Measurements from ENCODE around the gene PTPN6.

GRCh38 chr12:6959805-6960592 is 8.8 kb downstream of the PTPN6 start:
- no peak for TF ChIP-seq CTCF (IDR thresholded peaks at IDR 0.05; ENCODE audit: low read length)
- TF ChIP-seq EZH2 (optimal IDR thresholded peaks at IDR 0.05; ENCODE audit: low read depth, low read length), result no peak
